ENCODE measurements around the gene CYP4B1.

CYP4B1 gene

DNA sequence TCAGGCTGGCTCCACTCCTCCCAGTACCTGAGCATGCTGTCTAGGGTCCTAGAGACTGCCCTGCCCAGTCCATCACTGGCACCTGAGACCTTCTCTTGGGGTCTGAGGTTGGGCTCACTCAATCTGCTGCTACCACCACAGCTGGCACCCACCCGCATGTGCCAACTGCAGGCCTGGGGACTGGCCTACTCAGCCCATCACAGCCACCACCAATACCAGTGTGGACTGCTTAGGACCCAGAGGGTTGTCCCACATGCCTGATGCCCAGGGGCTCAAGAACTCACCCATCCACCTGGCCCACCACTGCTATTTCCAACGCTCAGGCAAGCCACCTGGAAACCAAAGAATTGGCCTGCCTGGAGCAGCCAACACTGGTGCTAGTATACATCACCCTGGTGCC lies 63.5 kb downstream of the CYP4B1 start:
- no peak overlapping the region for H3K9ac ChIP-seq (ENCODE audit: low read length)
- H3K4me2 ChIP-seq (ENCODE audit: low read length) = no peak overlapping the region
- H3K4me1 ChIP-seq (ENCODE audit: low read length) = no peaks in the 10 kb centered on the region
- no peaks in the 10 kb centered on the region for H3K27me3 ChIP-seq (ENCODE audit: low read depth, low read length)
- no peaks in the 10 kb centered on the region for H4K20me1 ChIP-seq (ENCODE audit: insufficient read depth, low read length)
- H3K79me2 ChIP-seq (ENCODE audit: low read length) = no peaks in the 10 kb centered on the region
- no peak overlapping the region for H2AFZ ChIP-seq (ENCODE audit: low read depth, low read length)
- H3K27ac ChIP-seq (ENCODE audit: low read length) = no peak overlapping the region
- no peak overlapping the region for H3K4me3 ChIP-seq (ENCODE audit: low read length)
- TF ChIP-seq, protein P1, sequence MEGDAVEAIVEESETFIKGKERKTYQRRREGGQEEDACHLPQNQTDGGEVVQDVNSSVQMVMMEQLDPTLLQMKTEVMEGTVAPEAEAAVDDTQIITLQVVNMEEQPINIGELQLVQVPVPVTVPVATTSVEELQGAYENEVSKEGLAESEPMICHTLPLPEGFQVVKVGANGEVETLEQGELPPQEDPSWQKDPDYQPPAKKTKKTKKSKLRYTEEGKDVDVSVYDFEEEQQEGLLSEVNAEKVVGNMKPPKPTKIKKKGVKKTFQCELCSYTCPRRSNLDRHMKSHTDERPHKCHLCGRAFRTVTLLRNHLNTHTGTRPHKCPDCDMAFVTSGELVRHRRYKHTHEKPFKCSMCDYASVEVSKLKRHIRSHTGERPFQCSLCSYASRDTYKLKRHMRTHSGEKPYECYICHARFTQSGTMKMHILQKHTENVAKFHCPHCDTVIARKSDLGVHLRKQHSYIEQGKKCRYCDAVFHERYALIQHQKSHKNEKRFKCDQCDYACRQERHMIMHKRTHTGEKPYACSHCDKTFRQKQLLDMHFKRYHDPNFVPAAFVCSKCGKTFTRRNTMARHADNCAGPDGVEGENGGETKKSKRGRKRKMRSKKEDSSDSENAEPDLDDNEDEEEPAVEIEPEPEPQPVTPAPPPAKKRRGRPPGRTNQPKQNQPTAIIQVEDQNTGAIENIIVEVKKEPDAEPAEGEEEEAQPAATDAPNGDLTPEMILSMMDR (IDR thresholded peaks at IDR 0.05; ENCODE audit: low read depth, low read length) = no peak
- no peak for TF ChIP-seq EZH2phosphoT487 (IDR thresholded peaks at IDR 0.05; ENCODE audit: low read depth)
- H3K36me3 ChIP-seq (replicated peaks; ENCODE audit: low read depth, low read length) = no peaks in the 10 kb centered on the region
- no peaks in the 10 kb centered on the region for H3K9me3 ChIP-seq (ENCODE audit: insufficient read depth, low read length)
